ENCODE data around the gene BIVM. TPM values are rescaled to one million over a fixed set of nuclear protein-coding genes. Genes with fewer than 3 reads are reported as not detected.

Gene BIVM, protein sequence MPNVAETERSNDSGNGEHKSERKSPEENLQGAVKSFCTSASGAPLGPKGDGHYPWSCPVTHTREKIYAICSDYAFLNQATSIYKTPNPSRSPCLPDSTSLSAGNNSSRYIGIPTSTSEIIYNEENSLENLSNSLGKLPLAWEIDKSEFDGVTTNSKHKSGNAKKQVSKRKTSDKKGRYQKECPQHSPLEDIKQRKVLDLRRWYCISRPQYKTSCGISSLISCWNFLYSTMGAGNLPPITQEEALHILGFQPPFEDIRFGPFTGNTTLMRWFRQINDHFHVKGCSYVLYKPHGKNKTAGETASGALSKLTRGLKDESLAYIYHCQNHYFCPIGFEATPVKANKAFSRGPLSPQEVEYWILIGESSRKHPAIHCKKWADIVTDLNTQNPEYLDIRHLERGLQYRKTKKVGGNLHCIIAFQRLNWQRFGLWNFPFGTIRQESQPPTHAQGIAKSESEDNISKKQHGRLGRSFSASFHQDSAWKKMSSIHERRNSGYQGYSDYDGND
- 1.7 to 5.1 TPM (median 4.6 TPM) in 5 replicates for total RNA-seq (2022; extraction: Qiagen RNA extraction; ENCODE audit: low read depth)

DNA sequence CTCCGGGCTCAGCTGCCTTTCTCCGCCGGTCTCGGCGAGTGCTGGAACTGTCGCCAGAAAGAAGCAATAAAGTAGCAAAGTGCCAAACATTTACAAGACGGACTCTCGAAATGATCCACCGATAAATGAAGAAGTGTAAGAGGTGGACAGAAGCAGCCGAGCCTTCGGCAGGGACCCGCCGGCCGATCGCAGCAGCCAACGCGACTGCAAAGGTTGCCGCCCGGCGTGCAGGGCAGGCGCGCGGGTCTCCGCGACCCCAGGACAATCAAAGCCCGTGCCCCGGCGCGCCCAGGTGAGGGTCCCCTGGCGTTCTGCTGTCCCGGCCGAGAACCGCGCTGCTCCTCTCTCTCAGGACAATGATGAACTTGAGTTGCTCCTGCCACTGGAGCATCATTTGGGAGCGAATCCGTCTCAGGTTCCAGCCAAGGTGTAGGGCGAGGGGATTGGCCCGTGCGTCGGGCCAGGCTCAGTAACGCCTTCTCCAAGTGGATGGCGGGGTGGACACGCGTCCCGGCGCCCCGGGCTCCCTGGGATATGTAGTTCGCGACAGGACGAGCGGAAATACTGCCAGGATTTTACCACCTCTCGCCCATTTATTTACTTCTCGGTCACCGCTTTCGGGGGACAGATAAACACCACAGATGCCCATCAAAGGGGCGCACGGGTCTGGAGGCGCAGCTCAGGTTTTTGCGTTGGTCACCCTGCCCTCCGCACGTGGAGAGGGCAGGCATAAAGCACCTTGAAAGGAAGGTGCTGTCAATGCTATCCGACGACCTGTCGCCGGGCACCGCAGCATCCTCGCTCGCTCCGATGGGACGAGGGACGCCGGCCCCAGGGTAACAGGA, at the start of gene BIVM, which contains the start of gene POGLUT2:
TSS of gene BIVM (plus strand) at position 539 of the 845 bp plus-strand sequence. CDS start 8,149 bp downstream, outside the sequence.
TSS of gene POGLUT2 (minus strand) at position 396 of the 845 bp plus-strand sequence. CDS start at position 90, 306 bp downstream.

DNA sequence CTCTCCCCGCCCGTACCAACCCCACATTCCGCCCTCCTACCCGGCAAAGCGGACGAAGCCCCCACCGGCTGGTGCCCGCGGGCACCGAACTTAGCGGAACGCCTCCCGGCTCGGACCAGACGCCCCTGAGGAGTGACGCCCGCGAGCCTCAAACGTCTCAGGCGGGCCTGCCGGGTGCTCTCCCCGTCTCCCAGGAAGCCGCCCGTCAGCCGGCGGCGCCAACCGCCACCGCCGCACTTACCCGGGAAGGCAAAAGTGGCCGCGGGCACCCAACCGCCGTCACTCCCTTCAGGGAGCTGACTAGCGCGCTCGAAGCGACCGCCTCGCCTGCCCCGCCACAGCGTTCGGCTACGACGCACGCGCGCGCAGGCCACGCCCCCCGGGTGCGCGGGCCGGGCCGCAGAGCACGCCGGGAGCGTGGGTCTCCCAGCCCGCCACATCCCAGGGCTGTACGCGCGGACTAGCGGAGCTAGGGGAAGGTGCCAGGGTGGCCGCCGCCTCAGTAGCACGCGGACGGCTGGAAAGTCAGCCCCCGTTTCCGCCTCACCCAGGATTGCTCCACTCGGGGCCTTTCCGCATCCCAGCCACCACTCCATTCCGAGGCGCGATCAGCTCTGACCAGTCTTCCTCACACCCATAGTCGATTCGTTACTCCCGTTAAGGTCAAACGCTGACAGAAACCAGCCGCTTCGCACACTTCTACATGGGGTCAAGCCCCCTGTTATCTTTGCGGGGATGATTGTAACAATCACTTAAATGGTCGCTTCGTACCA, 25.3 kb upstream of the BIVM start, which contains the start of gene TEX30:
TSS of gene TEX30 (minus strand) at position 346 of the 773 bp plus-strand sequence. CDS start 3,760 bp downstream, outside the sequence.

DNA sequence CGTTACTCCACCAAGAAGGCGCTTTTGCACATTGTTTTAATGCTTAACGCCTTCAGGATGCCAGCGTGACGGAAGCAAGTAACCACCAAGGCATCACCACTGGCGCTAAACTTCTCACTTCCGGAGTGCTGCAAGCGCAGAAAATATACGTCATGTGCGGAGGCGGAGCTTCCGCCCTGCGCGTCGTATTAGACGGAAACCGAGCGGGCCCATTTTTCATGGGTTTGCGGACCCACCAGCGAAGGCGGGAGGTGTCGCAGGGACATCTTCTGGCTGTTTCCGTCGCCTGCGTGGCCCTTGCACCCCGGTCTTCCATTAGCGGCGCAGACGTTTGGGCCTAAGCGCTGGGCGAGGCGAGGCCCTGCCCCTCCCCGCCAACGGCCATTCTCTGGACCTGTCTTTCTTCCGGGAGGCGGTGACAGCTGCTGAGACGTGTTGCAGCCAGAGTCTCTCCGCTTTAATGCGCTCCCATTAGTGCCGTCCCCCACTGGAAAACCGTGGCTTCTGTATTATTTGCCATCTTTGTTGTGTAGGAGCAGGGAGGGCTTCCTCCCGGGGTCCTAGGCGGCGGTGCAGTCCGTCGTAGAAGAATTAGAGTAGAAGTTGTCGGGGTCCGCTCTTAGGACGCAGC, 46.8 kb downstream of the BIVM start, which contains the start of gene ERCC5:
TSS of gene ERCC5 (plus strand) at position 403 of the 631 bp plus-strand sequence. CDS start 235 bp downstream, outside the sequence.

Other genes with a start within 250 kb of the BIVM start
- gene TPP2, start 202.1 kb upstream of the BIVM start, total RNA-seq (2022; extraction: Qiagen RNA extraction; ENCODE audit: low read depth) = 10.8 to 18.7 TPM (median 16.8 TPM) in 5 replicates
- gene METTL21C, start 104.1 kb upstream of the BIVM start, total RNA-seq (2022; extraction: Qiagen RNA extraction; ENCODE audit: low read depth) = not detected in 5 replicates
- gene TEX30, start 25.3 kb upstream of the BIVM start, total RNA-seq (2022; extraction: Qiagen RNA extraction; ENCODE audit: low read depth) = 8.5 to 15.1 TPM (median 13.8 TPM) in 5 replicates
- gene POGLUT2, start 143 bp upstream of the BIVM start, total RNA-seq (2022; extraction: Qiagen RNA extraction; ENCODE audit: low read depth) = 4.9 to 7.3 TPM (median 7.1 TPM) in 5 replicates
- 16.6 to 21.8 TPM (median 17.9 TPM) in 5 replicates for gene ERCC5, start 46.9 kb downstream of the BIVM start, total RNA-seq (2022; extraction: Qiagen RNA extraction; ENCODE audit: low read depth)

Data from A549 treated with ZK216348 at 1 μM for 4 hours (cell line).